SU-DHL-6 (cell line): ENCODE measurements around the gene HTR2B.

Experiments used
- H2AFZ ChIP-seq: fragments of 200-600 bp; sonication (generic); 2 replicates; pipeline ENCODE4 v1.6.1; 2014; ENCODE audit warnings: low read depth, mild to moderate bottlenecking, moderate library complexity, mixed read lengths, antibody characterized with exemption, low read length; ENCODE audit not compliant: severe bottlenecking
- H3F3A ChIP-seq: fragments of 200-600 bp; shearing (Covaris generic); 2 replicates; pipeline ENCODE4 v1.6.0; 2016; ENCODE audit warnings: antibody characterized with exemption, mild to moderate bottlenecking; ENCODE audit not compliant: insufficient read depth
- H3K27ac ChIP-seq: fragments of 200-600 bp; sonication (generic); 2 replicates; pipeline ENCODE4 v1.5.1; 2016; ENCODE audit warnings: low read depth, mild to moderate bottlenecking, low read length, moderate library complexity, mixed read lengths
- H3K27me3 ChIP-seq: fragments of 200-600 bp; sonication (generic), shearing (Covaris generic); 2 replicates; pipeline ENCODE4 v1.6.0; 2014; ENCODE audit warnings: mild to moderate bottlenecking, low read length
- H3K36me3 ChIP-seq: fragments of 200-600 bp; sonication (generic); 2 replicates; pipeline ENCODE4 v1.6.1; 2014; ENCODE audit warnings: mild to moderate bottlenecking, low read length, mixed read lengths
- H3K4me2 ChIP-seq: fragments of 300-600, 200-600 bp; shearing (Covaris generic), sonication (generic); 2 replicates; pipeline ENCODE4 v1.6.0; 2014; ENCODE audit warnings: low read length, low read depth, mild to moderate bottlenecking; ENCODE audit not compliant: poor library complexity, severe bottlenecking
- H3K4me3 ChIP-seq: fragments of 200-600 bp; sonication (generic); 2 replicates; pipeline ENCODE4 v1.5.1; 2014; ENCODE audit warnings: antibody characterized with exemption, low read length, mild to moderate bottlenecking, mixed read lengths; ENCODE audit not compliant: insufficient read depth, poor library complexity, severe bottlenecking
- H3K79me2 ChIP-seq: fragments of 200-600 bp; sonication (generic); 2 replicates; pipeline ENCODE4 v1.6.1; 2014; ENCODE audit warnings: mild to moderate bottlenecking, low read length, moderate library complexity; ENCODE audit not compliant: insufficient read depth
- H3K9ac ChIP-seq: fragments of 200-600 bp; sonication (generic); 2 replicates; pipeline ENCODE4 v1.7.0; 2014; ENCODE audit warnings: mild to moderate bottlenecking, low read length
- H3K9me2 ChIP-seq: fragments of 200-600 bp; sonication (generic); replicated peaks from 2 replicates; pipeline ENCODE4 v1.6.1; 2014; ENCODE audit warnings: low read length; ENCODE audit not compliant: insufficient read depth
- H3K9me3 ChIP-seq: fragments of 200-600 bp; sonication (generic); 2 replicates; pipeline ENCODE4 v1.6.1; 2014; ENCODE audit warnings: low read length, mixed read lengths; ENCODE audit not compliant: insufficient read depth
- H4K20me1 ChIP-seq: fragments of 200-600 bp; sonication (generic); 2 replicates; pipeline ENCODE4 v1.6.1; 2014; ENCODE audit warnings: low read depth, mild to moderate bottlenecking, antibody characterized with exemption, low read length, moderate library complexity, mixed read lengths
- CTCF ChIP-seq: fragments of 200-600 bp; sonication (generic); IDR thresholded peaks from one replicate; pipeline ENCODE4 v1.5.1; 2017; ENCODE audit warnings: antibody characterized with exemption, mild to moderate bottlenecking, low read length, moderate library complexity; ENCODE audit not compliant: insufficient read depth, poor library complexity, severe bottlenecking
- EZH2phosphoT487 ChIP-seq: fragments of 200-600 bp; sonication (generic), shearing (Covaris generic); conservative IDR thresholded peaks from 2 replicates; pipeline ENCODE4 v1.6.1; 2018; ENCODE audit warnings: mild to moderate bottlenecking, antibody characterized with exemption, low read length, moderate library complexity, mixed read lengths

The HTR2B gene

DNA sequence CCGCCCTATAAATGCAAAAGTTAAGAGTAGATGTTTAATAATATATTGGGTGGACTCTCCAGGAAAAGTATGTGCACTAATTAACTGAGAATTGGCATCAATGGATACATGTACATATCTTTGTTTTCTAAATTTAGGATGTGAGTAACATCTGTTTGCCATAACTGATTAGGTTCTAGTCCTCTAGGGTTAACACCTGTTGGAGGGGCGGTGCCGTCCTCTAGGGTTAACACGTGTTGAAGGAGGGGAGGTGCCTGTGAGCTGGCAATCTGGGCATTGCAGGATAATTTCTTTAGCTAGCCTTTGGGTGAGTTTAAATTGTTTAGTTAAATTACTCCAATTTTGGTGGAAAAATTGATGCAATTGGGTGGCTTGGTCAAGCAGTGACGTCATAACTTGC lies 30.9 kb downstream of the HTR2B start:
- no peaks in the 10 kb centered on the region; the same call in 1 of the 2 replicates for H3K79me2 ChIP-seq
- no peaks in the 10 kb centered on the region for H3F3A ChIP-seq
- no peak overlapping the region for H3K9ac ChIP-seq
- TF ChIP-seq CTCF = no peak
- no peak for TF ChIP-seq EZH2phosphoT487
- peaks cover 10% of the 10 kb centered on the region for H3K36me3 ChIP-seq
- H3K9me2 ChIP-seq = no peaks in the 10 kb centered on the region
- H2AFZ ChIP-seq = no peak overlapping the region
- no peaks in the 10 kb centered on the region for H4K20me1 ChIP-seq
- H3K27me3 ChIP-seq = no peaks in the 10 kb centered on the region
- peaks cover 6% of the 10 kb centered on the region; the same call in 1 of the 2 replicates for H3K9me3 ChIP-seq
- no peak overlapping the region for H3K4me2 ChIP-seq
- no peak overlapping the region for H3K27ac ChIP-seq
- no peak overlapping the region for H3K4me3 ChIP-seq

- Histone ChIP-seq H3K79me2 (no peaks in the 10 kb centered on the region), H3K4me2 (no peak overlapping the region), H3F3A (no peaks in the 10 kb centered on the region), H3K9me3 (no peaks in the 10 kb centered on the region), H3K4me3 (no peak overlapping the region), H4K20me1 (no peaks in the 10 kb centered on the region), H3K9ac (no peak overlapping the region), H2AFZ (no peak overlapping the region), H3K27ac (no peak overlapping the region), H3K9me2 (no peaks in the 10 kb centered on the region), H3K27me3 (no peaks in the 10 kb centered on the region), H3K36me3 (peaks cover 17% of the 10 kb centered on the region; the same call in 1 of the 2 replicates)
- TF ChIP-seq CTCF = no peak
- no peak for TF ChIP-seq EZH2phosphoT487
Observed at GRCh38 chr2:231088754-231089153, 36.1 kb downstream of the HTR2B start.

DNA sequence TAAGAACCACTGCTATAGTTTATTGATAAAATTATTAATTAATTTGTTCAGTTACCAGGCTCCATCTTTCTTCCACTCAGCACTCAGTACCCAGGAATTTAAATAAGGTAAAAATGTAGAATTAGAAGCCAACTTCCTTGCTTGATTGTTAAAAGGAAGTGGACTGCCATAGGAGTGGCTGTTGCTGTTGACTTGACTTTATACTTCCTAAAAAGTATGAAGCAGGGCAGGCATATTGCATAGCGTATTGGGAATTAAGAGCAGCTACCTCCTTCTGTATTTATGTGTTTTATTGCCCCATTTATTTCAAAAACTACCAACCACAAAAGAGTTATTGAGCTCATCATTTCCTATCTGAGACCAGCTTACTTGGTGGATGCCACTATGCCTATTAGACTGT lies 40.3 kb downstream of the HTR2B start:
- Histone ChIP-seq H3K27me3 (no peaks in the 10 kb centered on the region), H2AFZ (no peak overlapping the region), H3K27ac (no peak overlapping the region), H3K36me3 (peaks cover 40% of the 10 kb centered on the region), H3K9me3 (no peaks in the 10 kb centered on the region), H4K20me1 (no peaks in the 10 kb centered on the region), H3K9me2 (no peaks in the 10 kb centered on the region), H3K9ac (no peak overlapping the region), H3K4me2 (no peak overlapping the region), H3K4me3 (no peak overlapping the region), H3K79me2 (no peaks in the 10 kb centered on the region), H3F3A (0 out of 2 replicates have a peak, but pooled peaks cover 2% of the 10 kb centered on the region)
- TF ChIP-seq CTCF = no peak
- TF ChIP-seq EZH2phosphoT487 = no peak
